Activated CD4-positive, alpha-beta T cell treated with anti-CD3 and anti-CD28 coated beads for 24 hours (primary cell): ENCODE results near the gene CD101.

Source experiments
- DNase-seq, 2 donors: peaks; one replicate each; pipeline ENCODE4 v3.0.0-alpha.2; 2020; ENCODE audit warnings: low read depth in 2 of 2

CD101 gene

GRCh38 chr1:117015724-117016123 is 14.2 kb downstream of the CD101 start:
- no peak for DNase-seq

GRCh38 chr1:117017062-117017461 is 15.5 kb downstream of the CD101 start:
- no peak for DNase-seq

GRCh38 chr1:117017648-117018047 is 16.1 kb downstream of the CD101 start:
- DNase-seq: no peak

- no peak for DNase-seq
Observed at GRCh38 chr1:117020526-117021156, 19.1 kb downstream of the CD101 start.

GRCh38 chr1:117022114-117022513 is 20.6 kb downstream of the CD101 start:
- DNase-seq: no peak

GRCh38 chr1:117025568-117025967 is 24.0 kb downstream of the CD101 start:
- no peak for DNase-seq

- no peak for DNase-seq
Observed at GRCh38 chr1:117026361-117026760, 24.8 kb downstream of the CD101 start.

- DNase-seq: no peak
Observed at GRCh38 chr1:117029685-117030084, 28.1 kb downstream of the CD101 start.

GRCh38 chr1:117030271-117030877 is 28.8 kb downstream of the CD101 start:
- DNase-seq: no peak

- no peak for DNase-seq
Observed at GRCh38 chr1:117032266-117032665, 30.7 kb downstream of the CD101 start.

- no peak for DNase-seq
Observed at GRCh38 chr1:117032681-117033539, 31.4 kb downstream of the CD101 start.

GRCh38 chr1:117033772-117034171 is 32.2 kb downstream of the CD101 start:
- no peak for DNase-seq

GRCh38 chr1:117034791-117035290 is 33.3 kb downstream of the CD101 start:
- DNase-seq: no peak

GRCh38 chr1:117036018-117036461 is 34.5 kb downstream of the CD101 start:
- no peak for DNase-seq

GRCh38 chr1:117037802-117038201 is 36.2 kb downstream of the CD101 start:
- DNase-seq: no peak

GRCh38 chr1:117038236-117038635 is 36.7 kb downstream of the CD101 start:
- DNase-seq: no peak

- no peak for DNase-seq
Observed at GRCh38 chr1:117044217-117044616, 42.7 kb downstream of the CD101 start.

- no peak for DNase-seq
Observed at GRCh38 chr1:117045644-117046043, 44.1 kb downstream of the CD101 start.

GRCh38 chr1:117046781-117047180 is 45.2 kb downstream of the CD101 start:
- no peak for DNase-seq

GRCh38 chr1:117047271-117047670 is 45.7 kb downstream of the CD101 start:
- no peak for DNase-seq

GRCh38 chr1:117049857-117050256 is 48.3 kb downstream of the CD101 start:
- DNase-seq: no peak

GRCh38 chr1:117051224-117052064 is 49.9 kb downstream of the CD101 start:
- no peak for DNase-seq
